SK-N-SH (cell line): ENCODE results near the gene AQP1. TPM values are rescaled to one million over a fixed set of nuclear protein-coding genes. Genes with fewer than 3 reads are reported as not detected.

Experiments used
- CTCF ChIA-PET: fragments of 300-600, 350-600 bp; formaldehyde crosslinking; extraction: SDS; loops from one replicate; lab custom pipeline; 2021; lab: Yijun Ruan, JAX
- POLR2A ChIA-PET: fragments of 350-600 bp; sonication (Branson Sonifier 250); formaldehyde crosslinking; extraction: SDS; loops from one replicate; lab custom pipeline; 2020; ENCODE audit warnings: antibody characterized with exemption, inconsistent platforms; lab: Yijun Ruan, JAX
- DNase-seq: peaks from one replicate; pipeline ENCODE4 v3.0.0; 2012
- H2AFZ ChIP-seq: fragments of 200-600 bp; sonication (generic); 2 replicates; pipeline ENCODE4 v1.8.1; 2016; ENCODE audit warnings: antibody characterized with exemption, mild to moderate bottlenecking, low read depth
- H3F3A ChIP-seq: fragments of 200-600 bp; sonication (generic); replicated peaks from 2 replicates; pipeline ENCODE3; 2016; ENCODE audit warnings: antibody characterized with exemption, mild to moderate bottlenecking; ENCODE audit not compliant: insufficient read depth
- H3K27ac ChIP-seq, 2 experiments: fragments of 200-500 bp in 1 of 2; fragments of 200-600 bp in 1 of 2; sonication (Bioruptor generic) in 1 of 2; sonication (generic), shearing (Covaris generic) in 1 of 2; 2 replicates each; pipeline versions ENCODE4 v1.5.1 to v1.6.1; 2014 to 2016; ENCODE audit warnings: low read depth in 2 of 2, inconsistent platforms in 1 of 2, low read length in 1 of 2, mild to moderate bottlenecking in 1 of 2, mixed read lengths in 1 of 2
- H3K27me3 ChIP-seq: fragments of 200-600 bp; sonication (generic), shearing (Covaris generic); 2 replicates; pipeline ENCODE4 v1.6.1; 2016; ENCODE audit warnings: mixed run types; ENCODE audit not compliant: insufficient read depth
- H3K36me3 ChIP-seq, 2 experiments: fragments of 200-500 bp in 1 of 2; fragments of 200-600 bp in 1 of 2; sonication (Bioruptor generic) in 1 of 2; sonication (generic) in 1 of 2; replicated peaks in 1 of 2; 2 replicates each; pipeline versions ENCODE3 to v1.5.1; 2014 to 2016; ENCODE audit warnings: low read length in 1 of 2, mild to moderate bottlenecking in 1 of 2; ENCODE audit not compliant: insufficient read depth in 2 of 2, control insufficient read depth in 1 of 2
- H3K4me1 ChIP-seq, 2 experiments: fragments of 200-500 bp in 1 of 2; fragments of 200-600 bp in 1 of 2; sonication (Bioruptor generic) in 1 of 2; sonication (generic), shearing (Covaris generic) in 1 of 2; 2 replicates each; pipeline versions ENCODE4 v1.5.1 to v1.6.1; 2014 to 2016; ENCODE audit warnings: low read depth in 1 of 2, low read length in 1 of 2, mixed run types in 1 of 2; ENCODE audit not compliant: insufficient read depth in 2 of 2, control insufficient read depth in 1 of 2
- H3K4me2 ChIP-seq: fragments of 200-600 bp; sonication (generic), shearing (Covaris generic); 2 replicates; pipeline ENCODE4 v1.6.1; 2017; ENCODE audit warnings: mixed run types
- H3K4me3 ChIP-seq, 2 experiments: fragments of 200-500 bp in 1 of 2; fragments of 200-600 bp in 1 of 2; sonication (Bioruptor generic) in 1 of 2; sonication (generic), shearing (Covaris generic) in 1 of 2; 2 replicates each; pipeline versions ENCODE4 v1.5.1 to v1.8.1; 2014 to 2016; ENCODE audit warnings: low read depth in 2 of 2, inconsistent platforms in 1 of 2, low read length in 1 of 2, mild to moderate bottlenecking in 1 of 2, mixed read lengths in 1 of 2, moderate library complexity in 1 of 2
- H3K79me2 ChIP-seq: fragments of 200-600 bp; sonication (generic); 2 replicates; pipeline ENCODE4 v1.8.1; 2017; ENCODE audit warnings: mild to moderate bottlenecking; ENCODE audit not compliant: insufficient read depth
- H3K9ac ChIP-seq: fragments of 200-600 bp; sonication (generic); 2 replicates; pipeline ENCODE4 v1.6.1; 2017; ENCODE audit warnings: mixed run types
- H3K9me2 ChIP-seq: fragments of 200-600 bp; sonication (generic); 2 replicates; pipeline ENCODE4 v1.6.1; 2017; ENCODE audit warnings: mixed run types
- H3K9me3 ChIP-seq: fragments of 200-600 bp; sonication (generic); 2 replicates; pipeline ENCODE4 v1.6.1; 2017; ENCODE audit warnings: mixed run types, mild to moderate bottlenecking, moderate library complexity
- H4K20me1 ChIP-seq: fragments of 200-600 bp; sonication (generic); 2 replicates; pipeline ENCODE4 v1.6.1; 2017; ENCODE audit warnings: mild to moderate bottlenecking, mixed run types; ENCODE audit not compliant: insufficient read depth
- ELF1 ChIP-seq: IDR thresholded peaks from 2 replicates; pipeline ENCODE4 v1.4.0; 2012
- EP300 ChIP-seq, 2 experiments: IDR thresholded peaks; 2 replicates each; pipeline versions ENCODE4 v1.4.0 to v1.6.1; 2012; ENCODE audit warnings: borderline replicate concordance in 1 of 2, low read depth in 1 of 2, low read length in 1 of 2
- EZH2phosphoT487 ChIP-seq: fragments of 200-600 bp; sonication (generic); IDR thresholded peaks from 2 replicates; pipeline ENCODE4 v1.6.1; 2017; ENCODE audit warnings: low read depth, mixed run types, mild to moderate bottlenecking, antibody characterized with exemption, moderate library complexity, borderline replicate concordance
- FOSL2 ChIP-seq: IDR thresholded peaks from 2 replicates; pipeline ENCODE4 v1.4.0; 2012; ENCODE audit warnings: low read depth, mild to moderate bottlenecking, moderate library complexity, borderline replicate concordance
- GATA2 ChIP-seq: sonication (generic); formaldehyde crosslinking; IDR thresholded peaks from 2 replicates; pipeline ENCODE4 v1.5.0; 2020; ENCODE audit warnings: mild to moderate bottlenecking, missing genetic modification reagents
- IRF3 ChIP-seq: fragments of 150-350 bp; IDR thresholded peaks from 2 replicates; pipeline ENCODE4 v1.6.1; 2016; ENCODE audit warnings: mild to moderate bottlenecking, low read depth, low read length
- JUND ChIP-seq: IDR thresholded peaks from 2 replicates; pipeline ENCODE4 v1.4.0; 2012
- MEF2A ChIP-seq: IDR thresholded peaks from 2 replicates; pipeline ENCODE4 v1.4.0; 2012; ENCODE audit warnings: low read depth, borderline replicate concordance
- MXI1 ChIP-seq: IDR thresholded peaks from 2 replicates; pipeline ENCODE4 v1.6.1; 2012; ENCODE audit warnings: mild to moderate bottlenecking, low read depth, low read length, improper control_type of control experiment
- NFIC ChIP-seq: IDR thresholded peaks from 2 replicates; pipeline ENCODE4 v1.4.0; 2012; ENCODE audit warnings: borderline replicate concordance
- RXRA ChIP-seq: IDR thresholded peaks from 2 replicates; pipeline ENCODE4 v1.4.0; 2012; ENCODE audit warnings: low read depth, mild to moderate bottlenecking, borderline replicate concordance
- SIN3A ChIP-seq: IDR thresholded peaks from 2 replicates; pipeline ENCODE4 v1.6.1; 2012; ENCODE audit warnings: low read depth, mild to moderate bottlenecking, low read length, moderate library complexity, borderline replicate concordance
- TCF12 ChIP-seq: IDR thresholded peaks from 2 replicates; pipeline ENCODE4 v1.4.0; 2012
- ZBTB33 ChIP-seq: IDR thresholded peaks from 2 replicates; pipeline ENCODE4 v1.4.0; 2012; ENCODE audit warnings: low read depth, borderline replicate concordance
- WGBS: methylation state at CpG from one replicate; pipeline ENCODE4 v1.1.6; 2017; ENCODE audit warnings: low lambda C conversion rate; 5-methylcytosine and 5-hydroxymethylcytosine counted together
- polyA plus RNA-seq, 3 experiments: library from polyadenylated mRNA; depleted of rRNA; stranded (reverse); fragments of >200 nt; gene quantifications; 2 replicates each; pipeline ENCODE4 v1.2.3, GENCODE V29; 2012
- TF ChIP-seq, protein P1 (sequence below): IDR thresholded peaks from 2 replicates; pipeline ENCODE4 v1.4.0; 2012; ENCODE audit warnings: low read depth, borderline replicate concordance
- TF ChIP-seq, protein P2 (sequence below): IDR thresholded peaks from 2 replicates; pipeline ENCODE4; 2012

The AQP1 gene
- polyA plus RNA-seq, 1 of the 3 experiments (the other 2 are of a cell fraction), result 1.7 TPM

- Histone ChIP-seq H3K9me3 (no peaks in the 10 kb centered on the region), H2AFZ (no peak overlapping the region), H4K20me1 (no peaks in the 10 kb centered on the region), H3K36me3 (no peaks in the 10 kb centered on the region), H3K9me2 (no peaks in the 10 kb centered on the region), H3K4me1 (peaks cover 0 to 21% of the 10 kb centered on the region in 2 experiments; a peak in 1 of 4 replicates), H3K9ac (no peak overlapping the region)
- 78% methylated on average over 9 of the region's 9 CpGs for WGBS
- CTCF ChIA-PET, result interaction anchor here (1.0 to 1.6 kb wide), 2 partner anchors 12 to 38 kb away, joined by 3 to 6 read pairs; no protein-coding TSS in a partner anchor
- TF ChIP-seq ZBTB33 (no peak), EP300 (IDR thresholded peaks at IDR 0.05; ENCODE audit: borderline replicate concordance in 1 of 2, low read depth in 1 of 2, low read length in 1 of 2) (no peak), NFIC (no peak), IRF3 (no peak), TCF12 (no peak), GATA2 (CRISPR knock-in tag) (no peak), RXRA (no peak), MXI1 (no peak), JUND (no peak), EZH2phosphoT487 (no peak), FOSL2 (no peak), SIN3A (no peak), MEF2A (no peak), ELF1 (no peak)
- TF ChIP-seq, protein P1, sequence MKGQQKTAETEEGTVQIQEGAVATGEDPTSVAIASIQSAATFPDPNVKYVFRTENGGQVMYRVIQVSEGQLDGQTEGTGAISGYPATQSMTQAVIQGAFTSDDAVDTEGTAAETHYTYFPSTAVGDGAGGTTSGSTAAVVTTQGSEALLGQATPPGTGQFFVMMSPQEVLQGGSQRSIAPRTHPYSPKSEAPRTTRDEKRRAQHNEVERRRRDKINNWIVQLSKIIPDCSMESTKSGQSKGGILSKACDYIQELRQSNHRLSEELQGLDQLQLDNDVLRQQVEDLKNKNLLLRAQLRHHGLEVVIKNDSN, result no peak
- TF ChIP-seq, protein P2, sequence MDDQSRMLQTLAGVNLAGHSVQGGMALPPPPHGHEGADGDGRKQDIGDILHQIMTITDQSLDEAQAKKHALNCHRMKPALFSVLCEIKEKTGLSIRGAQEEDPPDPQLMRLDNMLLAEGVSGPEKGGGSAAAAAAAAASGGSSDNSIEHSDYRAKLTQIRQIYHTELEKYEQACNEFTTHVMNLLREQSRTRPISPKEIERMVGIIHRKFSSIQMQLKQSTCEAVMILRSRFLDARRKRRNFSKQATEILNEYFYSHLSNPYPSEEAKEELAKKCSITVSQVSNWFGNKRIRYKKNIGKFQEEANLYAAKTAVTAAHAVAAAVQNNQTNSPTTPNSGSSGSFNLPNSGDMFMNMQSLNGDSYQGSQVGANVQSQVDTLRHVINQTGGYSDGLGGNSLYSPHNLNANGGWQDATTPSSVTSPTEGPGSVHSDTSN, result no peak
- TF ChIP-seq, all 33 proteins: peak for 0
- Histone ChIP-seq H3K27me3 (no peaks in the 10 kb centered on the region), H3K79me2 (no peaks in the 10 kb centered on the region), H3K4me2 (no peak overlapping the region), H3K4me3 (no peak overlapping the region), H3F3A (no peaks in the 10 kb centered on the region), H3K27ac (no peak overlapping the region)
- no peak for DNase-seq
- POLR2A ChIA-PET, result no interaction called here
These were observed 11.6 kb upstream of the AQP1 start for GRCh38 chr7:30900053-30900452.
